ENCODE measurements around the gene SLC4A9.
"Not testable (repeated sequence)": the region's sequence is repeated elsewhere in the genome, so short reads cannot be mapped to it uniquely, and the experiment has no call there.

SLC4A9 gene

DNA sequence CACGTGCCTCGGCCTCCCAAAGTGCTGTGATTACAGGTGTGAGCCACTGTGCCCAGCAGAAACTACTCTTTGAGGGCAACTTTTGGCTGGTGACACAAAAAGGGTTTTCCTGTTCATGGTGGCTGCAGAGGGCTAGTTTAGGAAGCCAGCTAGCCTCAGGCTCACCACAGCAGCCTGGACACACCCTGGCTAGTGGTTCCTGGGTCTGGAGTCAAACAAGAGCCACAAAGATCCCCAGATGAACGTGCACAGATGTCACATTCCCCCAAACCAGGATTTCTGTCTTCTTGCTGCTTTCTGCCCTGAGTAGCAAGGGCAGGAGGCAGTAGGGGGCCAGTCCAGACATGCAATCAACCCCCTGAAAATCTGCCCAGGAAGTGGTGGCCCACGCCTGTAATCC, 20.4 kb upstream of the SLC4A9 start:
- DNase-seq = no peak

DNA sequence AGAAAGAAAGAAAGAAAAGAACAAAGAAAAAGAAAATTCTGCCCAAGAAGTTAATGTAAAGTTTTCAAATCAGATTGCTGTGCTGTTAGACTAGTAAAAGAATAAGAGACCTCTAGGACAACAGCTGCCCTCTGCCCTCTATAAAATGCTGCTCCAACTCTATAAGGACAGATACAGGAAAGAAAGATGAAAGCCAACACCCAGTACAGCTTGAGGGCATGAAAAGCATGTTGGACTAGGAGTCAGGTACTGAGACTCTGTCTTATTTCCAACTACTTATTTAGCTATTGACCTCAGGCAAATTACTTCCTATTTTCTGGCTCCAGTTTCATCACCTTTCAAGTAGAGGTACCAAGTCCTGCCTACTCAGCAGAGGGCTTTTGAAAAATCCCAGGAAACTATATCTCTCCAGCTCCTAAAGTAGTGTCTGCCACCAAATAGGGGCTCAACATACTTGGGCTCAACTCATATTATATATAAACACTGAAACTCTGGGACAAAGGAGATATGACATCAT, 19.3 kb upstream of the SLC4A9 start:
- DNase-seq = no peak

DNA sequence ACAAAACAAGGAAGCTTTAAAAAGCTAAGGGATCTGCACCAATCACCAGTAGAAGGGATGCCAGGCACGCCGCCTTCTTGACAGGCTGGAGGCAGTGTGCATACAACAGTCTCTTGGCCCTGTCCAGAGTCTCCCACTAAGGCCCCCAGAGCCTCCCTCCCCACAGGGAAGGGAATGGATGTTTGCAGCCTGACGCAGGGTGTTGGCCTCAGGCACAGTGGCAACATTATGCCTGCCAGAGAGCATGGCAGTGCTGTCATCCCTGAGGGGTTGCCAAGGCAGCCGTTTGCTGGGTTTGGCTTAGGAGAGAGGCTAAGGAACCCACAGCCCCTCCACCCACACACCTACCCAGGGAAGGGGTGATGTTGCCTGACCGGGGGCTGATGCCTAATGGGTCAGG, 18.4 kb upstream of the SLC4A9 start:
- DNase-seq = no peak

DNA sequence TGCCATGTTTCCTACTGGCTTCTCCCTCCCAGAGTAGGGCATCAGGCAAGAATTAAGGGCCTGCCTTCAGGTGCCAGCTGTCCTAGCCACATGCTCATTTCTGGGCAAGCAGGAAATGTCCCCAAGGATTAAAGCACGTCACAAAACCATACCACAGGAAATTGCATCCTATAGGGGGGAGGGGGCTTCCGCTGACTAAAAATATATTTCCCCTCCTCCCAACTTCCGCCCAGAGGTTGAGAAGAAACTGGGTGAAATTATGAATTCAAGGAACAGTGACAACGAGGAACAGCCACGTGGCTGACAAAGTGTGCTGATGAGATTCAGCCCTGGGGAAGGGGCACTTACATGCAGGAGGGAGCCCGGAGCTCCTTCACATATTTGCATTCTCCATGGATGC, 17.7 kb upstream of the SLC4A9 start:
- no peak for DNase-seq

DNA sequence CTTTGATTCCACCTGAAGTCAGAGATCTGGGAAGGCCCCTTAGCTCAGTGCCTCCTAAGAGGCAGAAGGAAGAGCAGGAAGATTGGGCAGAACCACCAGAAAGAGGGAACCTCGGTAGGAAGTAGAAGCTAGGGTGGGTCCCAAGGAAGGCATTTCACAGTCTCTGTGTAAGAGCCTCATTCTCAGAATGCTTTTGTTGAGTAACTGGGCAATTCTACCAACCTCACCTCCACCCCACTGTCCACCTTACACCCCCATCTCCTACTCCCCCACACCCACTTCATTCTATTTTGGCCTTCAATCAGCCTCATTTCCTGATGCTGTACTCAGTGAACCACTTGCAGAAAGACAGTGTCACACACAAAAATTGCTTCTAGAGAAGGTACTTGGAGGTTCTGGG, 17.1 kb upstream of the SLC4A9 start:
- DNase-seq = no peak

DNA sequence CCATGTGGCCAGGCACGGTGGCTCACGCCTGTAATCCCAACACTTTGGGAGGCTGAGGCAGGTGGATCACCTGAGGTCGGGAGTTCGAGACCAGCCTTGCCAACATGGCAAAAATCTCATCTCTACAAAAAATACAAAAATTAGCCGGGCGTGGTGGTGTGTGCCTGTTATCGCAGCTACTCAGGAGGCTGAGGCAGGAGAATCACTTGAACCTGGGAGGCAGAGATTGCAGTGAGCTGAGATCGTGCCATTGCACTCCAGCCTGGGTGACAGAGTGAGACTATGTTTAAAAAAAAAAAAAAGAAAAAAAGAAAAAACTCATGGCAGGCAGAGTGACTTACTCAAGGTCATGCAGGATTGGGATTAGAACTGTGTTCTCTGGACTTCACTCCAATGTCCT, 16.1 kb upstream of the SLC4A9 start:
- not testable (repeated sequence) for DNase-seq

DNA sequence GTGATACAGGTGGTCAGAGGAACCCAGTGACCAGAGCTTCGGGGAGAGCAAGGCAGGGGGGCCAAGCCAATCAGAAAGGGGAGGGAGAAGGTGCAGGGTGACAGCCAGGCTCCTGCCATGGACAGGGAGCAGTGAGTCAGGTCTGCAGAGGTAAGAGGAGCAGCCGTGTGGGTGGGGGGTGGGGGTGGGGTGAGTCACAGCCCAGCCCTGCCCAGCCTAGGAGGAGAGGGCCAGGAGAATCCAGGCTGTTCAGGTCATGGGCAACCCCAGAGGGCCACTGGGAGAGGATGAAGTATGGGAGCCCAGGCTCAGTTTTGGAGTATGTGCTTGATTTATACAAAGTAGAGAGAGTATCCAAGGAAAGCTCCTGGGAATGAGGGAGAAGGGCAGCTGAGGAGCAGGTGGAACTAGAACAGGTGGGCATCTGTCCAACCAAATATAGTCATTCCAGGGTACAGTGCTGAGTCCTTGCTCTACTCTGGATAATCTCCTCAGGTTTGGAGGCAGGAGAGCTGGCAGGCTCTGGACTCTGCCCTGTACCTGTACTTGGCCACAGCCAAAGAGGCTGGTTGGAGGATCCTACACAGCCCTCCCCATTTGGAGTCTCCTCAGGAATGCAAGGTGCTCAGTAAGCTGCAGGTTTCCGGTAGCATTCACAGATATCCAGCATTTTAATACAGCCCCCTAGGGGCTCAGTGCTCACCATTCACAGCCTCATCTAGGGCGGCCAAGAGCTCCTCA, 15.1 kb upstream of the SLC4A9 start:
- DNase-seq = no peak

DNA sequence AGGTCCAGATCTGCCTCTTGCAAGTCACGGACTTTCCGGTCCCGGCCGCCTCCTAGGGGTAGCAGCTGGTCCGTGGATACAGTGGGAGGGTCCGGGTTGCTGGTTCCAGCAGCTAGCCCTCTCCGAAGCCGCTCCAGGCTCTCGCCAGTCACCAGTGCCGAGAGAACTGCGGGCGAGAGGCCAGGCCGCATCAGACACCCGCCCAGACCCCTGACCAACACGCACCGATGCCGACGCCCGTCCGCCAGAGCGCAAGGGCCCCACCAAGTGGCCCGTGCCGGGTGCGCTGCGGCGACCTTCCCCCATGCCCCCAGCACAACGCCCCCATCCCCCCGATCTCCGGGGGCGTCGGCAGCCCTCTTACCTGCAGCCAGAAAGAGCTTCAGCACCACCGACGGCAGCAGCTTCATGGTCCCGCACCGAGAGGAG, 14.1 kb upstream of the SLC4A9 start:
- DNase-seq = no peak

DNA sequence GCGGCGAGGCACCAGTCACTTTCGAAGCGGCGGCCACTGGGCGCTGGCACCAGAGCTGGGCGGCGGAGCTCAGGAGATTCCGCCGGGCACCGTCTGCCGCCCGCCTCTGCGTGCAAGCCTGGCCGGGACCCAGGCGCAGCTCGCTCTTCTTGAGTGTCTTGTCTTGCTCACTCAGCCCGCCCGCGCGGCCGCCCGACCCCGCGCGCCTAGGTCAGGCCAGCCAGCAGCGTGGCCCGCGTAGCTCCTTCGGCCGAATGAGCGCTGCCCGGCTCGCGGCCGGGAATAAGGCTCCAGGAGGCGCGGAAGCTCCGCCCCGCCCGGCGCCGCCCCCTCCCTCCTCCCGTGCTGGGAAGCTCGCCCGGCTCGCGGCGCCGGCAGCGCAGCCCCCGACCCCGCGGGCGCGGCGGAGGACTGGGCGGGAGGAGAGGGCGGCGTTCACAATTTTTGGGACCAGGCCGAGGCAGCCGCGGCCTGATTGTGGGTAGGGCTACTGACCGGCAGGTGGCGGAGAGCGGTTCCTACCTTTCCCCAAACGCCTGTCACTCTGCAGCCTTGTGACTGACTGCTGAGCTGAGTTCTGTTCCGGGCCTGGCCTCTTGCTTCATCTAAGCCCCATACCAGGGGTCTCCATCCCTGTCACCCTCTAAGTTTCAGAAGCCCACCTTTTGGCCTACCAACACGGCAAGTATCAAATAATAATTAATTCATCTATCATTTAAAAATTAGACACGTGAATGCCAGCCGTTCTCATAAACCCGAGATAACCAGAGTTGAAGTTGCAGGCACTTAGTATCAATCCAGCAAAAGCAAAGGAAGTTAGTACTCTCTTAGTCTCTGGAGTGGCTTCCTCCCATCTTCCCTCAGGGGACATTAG, 13.4 kb upstream of the SLC4A9 start, which contains the start of gene HBEGF:
TSS of gene HBEGF (minus strand) at position 256 of the 874 bp plus-strand sequence. CDS start 275 bp downstream, outside the sequence.
- peak; percentile 27 for DNase-seq

DNA sequence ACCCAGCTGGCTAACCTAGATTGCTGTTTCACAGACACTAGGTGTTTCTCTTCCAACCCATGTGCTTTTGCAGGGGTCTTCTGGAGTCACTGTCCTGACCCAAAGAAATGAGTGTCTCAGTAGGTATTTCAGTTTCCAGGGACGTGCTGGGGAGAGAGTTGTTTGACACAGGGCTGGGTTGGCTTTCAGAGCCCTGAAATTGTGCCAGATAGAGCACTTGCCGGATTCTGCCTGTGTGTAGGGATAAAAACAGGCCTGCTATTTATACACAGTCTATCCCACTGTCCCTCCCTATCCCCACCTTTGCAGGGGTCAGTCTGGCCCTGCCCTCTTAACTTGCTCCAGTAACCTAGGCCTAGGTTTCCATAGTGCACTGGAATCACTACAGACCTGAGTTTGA, 12.6 kb upstream of the SLC4A9 start:
- no peak for DNase-seq

DNA sequence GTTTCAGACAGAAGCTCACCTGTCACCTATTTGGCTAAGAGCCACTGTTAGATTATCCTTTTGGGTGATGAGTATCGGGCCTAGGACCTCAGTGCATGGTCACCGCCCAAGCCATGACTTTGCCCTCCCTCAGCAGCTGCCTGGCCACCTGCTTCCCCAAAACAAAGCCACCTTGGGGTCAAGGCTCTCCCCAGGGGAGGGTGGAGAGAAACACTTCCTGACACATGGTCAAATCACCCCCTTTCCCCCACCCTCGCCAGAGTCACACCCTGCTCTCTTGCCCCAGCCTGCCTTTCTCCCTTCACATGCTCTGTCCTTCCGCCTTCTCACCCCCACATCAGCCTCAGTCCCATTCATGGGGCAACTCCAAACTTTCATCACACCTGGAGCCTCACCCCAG, 11.9 kb upstream of the SLC4A9 start:
- DNase-seq = no peak

DNA sequence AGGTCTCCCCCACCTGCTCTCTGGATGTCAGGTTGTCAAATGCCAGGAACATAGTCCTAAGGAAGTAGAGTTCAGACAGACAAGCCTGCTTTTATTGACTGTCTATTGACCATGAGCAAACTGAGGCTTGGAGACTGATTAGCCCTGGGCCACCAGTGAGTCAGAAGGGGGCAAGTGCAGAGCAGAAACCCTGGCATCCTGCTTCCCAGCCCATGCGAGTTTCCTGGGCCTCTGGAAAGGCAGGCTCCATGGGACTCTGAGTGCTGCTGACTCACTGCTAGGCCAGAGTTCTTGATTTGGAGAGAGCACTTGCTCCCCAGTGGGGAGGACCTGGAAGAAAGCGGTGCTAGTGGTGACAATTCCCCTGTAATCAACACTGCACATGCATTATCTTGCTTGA, 10.8 kb upstream of the SLC4A9 start:
- DNase-seq = no peak

DNA sequence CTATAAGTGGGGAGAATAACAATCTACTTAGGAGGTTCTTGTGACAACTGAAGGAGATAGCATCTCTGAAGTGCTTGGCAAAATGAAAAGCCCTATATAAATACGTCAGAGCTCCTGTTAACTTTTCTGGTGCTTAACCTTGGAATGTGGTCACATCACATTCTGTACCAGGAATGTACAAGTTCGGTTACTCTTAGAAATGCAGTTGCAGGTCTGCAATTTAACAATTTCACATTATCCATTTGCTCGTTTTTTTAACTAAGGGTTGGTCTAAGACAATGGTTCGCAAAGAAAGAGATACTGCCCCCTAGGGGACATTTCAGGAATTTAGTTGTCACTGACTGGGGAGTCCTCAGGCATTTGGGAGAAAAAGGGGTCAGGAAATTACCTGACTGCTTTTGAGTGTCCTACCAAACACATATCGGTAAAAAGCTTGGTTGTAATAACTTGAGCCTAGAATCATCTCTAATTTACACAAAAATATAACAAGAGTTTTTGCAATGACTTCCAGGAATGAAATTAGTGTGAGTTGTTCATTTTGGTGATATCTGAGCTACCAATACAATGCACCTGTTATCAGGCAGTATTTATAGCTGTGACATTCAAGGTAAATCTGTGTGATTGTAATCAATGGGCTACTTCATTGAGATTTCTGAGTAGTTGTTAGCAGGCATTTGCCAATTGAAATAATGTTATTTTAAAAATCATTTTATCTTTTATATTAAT, 8.2 kb upstream of the SLC4A9 start:
- peak; percentile 66 for DNase-seq

DNA sequence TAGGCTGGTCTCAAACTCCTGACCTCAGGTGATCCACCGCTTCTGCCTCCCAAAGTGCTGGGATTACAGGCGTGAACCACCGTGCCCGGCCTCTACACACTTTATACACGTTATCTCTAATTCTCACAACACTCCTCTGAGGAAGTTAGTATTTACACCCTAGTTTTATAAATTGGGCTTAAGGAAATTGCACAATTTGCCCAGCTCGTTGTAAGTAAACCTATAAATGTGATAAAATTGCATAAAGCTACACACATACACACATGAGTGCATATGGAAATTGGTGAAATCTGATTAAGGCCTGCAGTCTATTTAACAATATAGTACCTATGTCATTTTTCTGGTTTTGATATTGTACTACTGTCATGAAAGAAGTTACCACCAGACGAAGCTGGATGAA, 4.4 kb upstream of the SLC4A9 start:
- no peak for DNase-seq

DNA sequence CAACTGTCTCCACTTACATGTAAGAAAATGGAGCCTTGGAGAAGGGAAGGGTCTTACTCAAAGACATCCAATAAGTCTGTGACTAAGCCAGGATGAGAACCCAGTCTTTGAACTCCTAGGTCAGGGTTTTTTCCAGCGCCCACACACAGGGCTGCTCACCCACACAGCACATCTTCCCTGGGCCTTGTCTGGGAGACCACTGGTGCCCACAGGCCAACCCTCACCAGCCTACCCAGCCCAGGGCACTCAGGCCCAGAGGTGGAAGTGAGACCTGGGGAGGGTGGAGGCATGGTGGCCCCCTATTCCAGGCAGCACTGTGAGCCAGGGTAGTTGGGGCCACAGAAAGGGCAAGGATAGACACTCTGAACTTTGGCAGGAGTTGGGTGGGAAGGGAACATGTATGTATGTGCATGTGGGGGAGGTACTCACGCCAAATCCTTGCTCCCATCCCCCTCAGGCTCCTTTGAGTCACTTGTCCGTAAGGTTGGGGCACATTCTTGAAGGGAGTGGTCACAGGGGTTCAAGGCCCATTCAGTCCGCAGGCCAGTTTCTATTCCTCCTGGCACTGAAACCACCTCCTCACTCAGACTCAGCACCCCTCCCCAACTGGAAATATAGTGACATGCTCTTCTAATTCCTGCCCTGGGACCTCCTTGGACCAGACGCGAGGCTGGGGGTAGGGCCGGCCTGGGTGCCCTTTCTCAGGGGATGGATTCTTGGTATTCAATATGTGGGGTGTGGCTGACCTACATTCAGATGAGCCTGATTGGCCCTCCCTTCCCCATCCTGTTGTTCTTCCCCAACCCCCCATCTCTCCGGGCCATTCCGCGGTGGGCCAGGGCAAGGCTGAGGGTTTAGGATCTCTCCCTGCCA, 2.9 kb upstream of the SLC4A9 start:
- DNase-seq = no peak

DNA sequence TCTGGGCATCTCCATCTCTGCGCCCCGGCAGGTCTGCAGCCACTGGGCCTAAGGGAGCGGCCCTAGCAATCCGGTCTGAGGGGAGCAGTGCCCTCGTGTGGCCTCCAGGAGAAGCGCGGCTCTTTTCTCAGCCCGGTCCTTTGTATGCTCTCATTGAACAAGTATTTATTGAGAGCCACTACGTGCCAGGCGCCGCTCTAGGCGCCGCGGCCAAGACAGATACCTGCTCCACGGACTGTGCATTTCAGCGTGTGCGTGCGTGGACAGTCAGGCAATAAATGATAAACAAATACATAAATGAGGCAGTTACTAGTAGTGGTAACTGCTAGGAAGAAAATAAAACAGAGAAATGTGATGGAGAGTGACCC, 2.3 kb upstream of the SLC4A9 start:
- DNase-seq = peak; percentile 55

DNA sequence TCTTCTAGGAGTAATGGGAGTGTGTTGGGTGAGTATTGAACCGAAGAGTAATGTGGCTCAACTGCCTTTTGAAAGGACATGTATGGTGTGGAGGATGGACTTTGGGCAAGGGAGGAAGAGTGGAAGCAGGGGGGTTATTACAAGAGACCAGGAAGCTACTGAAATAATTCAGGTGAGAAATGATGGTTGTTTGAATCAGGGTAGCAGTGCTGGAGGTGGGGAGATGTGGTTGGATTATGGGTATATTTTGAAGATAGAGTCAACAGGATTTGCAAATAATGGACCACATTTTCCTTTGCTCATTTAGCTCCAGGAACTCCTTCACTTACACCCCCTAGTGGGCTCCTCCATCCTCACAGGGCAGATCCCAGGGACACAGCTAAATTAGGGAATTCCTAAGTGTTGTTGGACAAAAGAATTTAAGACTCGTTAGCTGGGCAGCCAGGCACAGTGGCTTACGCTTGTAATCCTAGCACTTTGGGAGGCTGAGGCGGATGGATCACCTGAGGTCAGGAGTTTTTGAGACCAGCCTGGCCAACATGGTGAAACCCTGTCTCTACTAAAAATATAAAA, 1.2 kb upstream of the SLC4A9 start:
- no peak for DNase-seq

DNA sequence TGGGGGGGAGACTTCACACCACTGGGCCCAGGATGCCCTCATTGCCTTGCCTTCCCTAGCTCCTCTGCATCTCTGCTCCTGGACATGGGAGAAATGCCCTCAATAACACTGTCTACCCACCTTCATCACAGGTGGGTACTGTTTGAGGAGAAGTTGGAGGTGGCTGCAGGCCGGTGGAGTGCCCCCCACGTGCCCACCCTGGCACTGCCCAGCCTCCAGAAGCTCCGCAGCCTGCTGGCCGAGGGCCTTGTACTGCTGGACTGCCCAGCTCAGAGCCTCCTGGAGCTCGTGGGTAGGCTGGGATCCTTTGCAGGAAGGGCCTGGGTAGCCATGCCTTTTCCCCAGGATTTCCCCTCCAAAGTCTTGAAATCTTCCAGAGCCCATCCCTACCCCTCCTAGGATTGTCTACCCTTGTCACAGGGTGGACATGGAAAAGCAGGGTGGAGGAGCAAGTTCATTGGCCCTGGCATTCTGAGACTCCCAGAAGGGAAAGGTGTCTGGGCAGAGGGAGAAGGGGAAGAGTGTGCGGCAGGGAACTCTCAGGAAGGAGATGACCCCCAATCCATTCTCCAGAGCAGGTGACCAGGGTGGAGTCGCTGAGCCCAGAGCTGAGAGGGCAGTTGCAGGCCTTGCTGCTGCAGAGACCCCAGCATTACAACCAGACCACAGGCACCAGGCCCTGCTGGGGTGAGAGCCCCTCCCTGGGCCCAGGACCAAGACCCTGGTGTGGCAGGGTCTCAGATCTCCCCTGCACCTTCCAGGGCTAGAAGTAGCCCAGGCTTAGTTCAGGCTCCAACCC, 886 bp downstream of the SLC4A9 start:
- no peak for DNase-seq

DNA sequence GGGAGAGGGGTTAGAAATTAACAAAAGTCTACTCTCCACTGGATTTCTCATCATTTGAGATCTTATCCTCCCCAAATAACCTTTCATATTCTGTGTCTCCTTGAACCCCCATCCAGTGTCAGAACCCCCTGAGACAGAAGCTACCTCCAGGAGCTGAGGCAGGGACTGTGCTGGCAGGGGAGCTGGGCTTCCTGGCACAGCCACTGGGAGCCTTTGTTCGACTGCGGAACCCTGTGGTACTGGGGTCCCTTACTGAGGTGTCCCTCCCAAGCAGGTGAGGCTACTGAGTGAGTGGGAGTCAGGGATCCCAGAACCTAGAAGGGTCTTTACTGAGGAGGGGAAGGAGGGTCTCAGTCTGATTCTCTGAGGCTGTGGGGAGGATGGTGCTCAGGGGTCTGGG, 1.9 kb downstream of the SLC4A9 start:
- DNase-seq = no peak

DNA sequence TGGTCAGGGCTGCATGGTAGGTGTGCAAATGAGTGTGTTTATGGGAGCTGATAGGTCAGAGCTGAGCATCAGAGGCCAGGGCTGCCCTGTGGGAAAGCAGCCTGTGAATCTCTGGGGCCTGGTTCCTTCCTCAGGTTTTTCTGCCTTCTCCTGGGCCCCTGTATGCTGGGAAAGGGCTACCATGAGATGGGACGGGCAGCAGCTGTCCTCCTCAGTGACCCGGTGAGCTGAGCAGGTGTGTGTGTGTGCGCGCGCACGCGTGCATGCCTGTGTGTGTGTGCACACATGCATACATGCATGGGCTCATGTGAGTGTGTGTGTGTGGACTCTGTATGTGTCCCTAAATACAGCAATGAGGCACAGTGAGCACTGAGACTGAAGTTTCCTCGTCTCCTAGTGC, 2.3 kb downstream of the SLC4A9 start:
- no peak for DNase-seq
